ENCODE measurements around the gene FTHL17.

Gene FTHL17

DNA sequence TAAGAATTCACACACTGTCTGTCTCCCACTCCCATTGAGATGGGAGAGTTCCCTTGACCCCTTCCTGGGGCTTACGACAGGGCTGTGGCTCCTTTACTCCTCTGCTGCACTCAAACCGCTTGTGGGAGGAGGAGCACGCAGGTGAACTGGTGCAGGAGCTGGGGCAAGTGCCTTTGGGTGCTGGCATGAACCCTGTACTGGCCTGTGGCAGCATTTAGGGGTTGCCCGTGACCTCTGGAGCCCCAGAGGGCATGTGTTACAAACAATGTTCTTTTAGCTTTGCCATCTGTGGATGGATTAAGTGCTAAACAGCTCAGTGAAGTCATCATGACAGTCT is 21.8 kb upstream of the FTHL17 start:
- Histone ChIP-seq H3K14ac (ENCODE audit: low read length) (no peak overlapping the region), H2BK5ac (ENCODE audit: low read length) (no peak overlapping the region), H3K9ac (ENCODE audit: low read depth, low read length, poor library complexity) (no peak overlapping the region), H3K79me1 (ENCODE audit: low read depth, low read length) (no peaks in the 10 kb centered on the region), H4K91ac (ENCODE audit: low read depth, low read length, poor library complexity) (no peak overlapping the region), H3K4ac (ENCODE audit: low read length) (no peak overlapping the region), H3K27ac (replicated peaks; ENCODE audit: low read length) (no peak overlapping the region), H2BK120ac (ENCODE audit: low read depth, low read length) (no peak overlapping the region), H3K9me3 (replicated peaks in 1 of 2; ENCODE audit: control insufficient read depth in 2 of 2, insufficient read depth in 1 of 2, low read depth in 1 of 2, low read length in 2 of 2) (no peaks in the 10 kb centered on the region), H3K4me3 (ENCODE audit: low read length in 2 of 2) (no peak overlapping the region), H3K27me3 (ENCODE audit: control insufficient read depth in 3 of 3, insufficient read depth in 3 of 3, low read depth in 1 of 3, low read length in 3 of 3) (no peaks in the 10 kb centered on the region), H2AFZ (ENCODE audit: low read length) (no peak overlapping the region), H2AK5ac (ENCODE audit: low read depth, low read length) (no peak overlapping the region), H2BK12ac (ENCODE audit: low read length) (no peak overlapping the region), H4K8ac (ENCODE audit: low read depth, low read length) (no peak overlapping the region), H3K23ac (ENCODE audit: low read depth, low read length, poor library complexity) (no peak overlapping the region), H3K4me1 (ENCODE audit: control insufficient read depth in 2 of 2, insufficient read depth in 1 of 2, low read depth in 1 of 2, low read length in 2 of 2) (peaks cover 0 to 2% of the 10 kb centered on the region in 2 donors), H3K36me3 (replicated peaks in 1 of 2; ENCODE audit: control insufficient read depth in 2 of 2, insufficient read depth in 2 of 2, low read length in 2 of 2) (no peaks in the 10 kb centered on the region), H2BK15ac (ENCODE audit: low read length) (no peak overlapping the region), H3K4me2 (ENCODE audit: insufficient read depth, low read length, poor library complexity, severe bottlenecking) (no peak overlapping the region), H3K18ac (ENCODE audit: low read length) (no peak overlapping the region)
- no CpG with 5 or more reads among the region's 4 CpGs for WGBS, 2 donors (ENCODE audit: extremely low coverage in 2 of 2, insufficient read length in 2 of 2, insufficient replicate concordance in 1 of 2)
- DNase-seq (ENCODE audit: low spot score), result no peak

DNA sequence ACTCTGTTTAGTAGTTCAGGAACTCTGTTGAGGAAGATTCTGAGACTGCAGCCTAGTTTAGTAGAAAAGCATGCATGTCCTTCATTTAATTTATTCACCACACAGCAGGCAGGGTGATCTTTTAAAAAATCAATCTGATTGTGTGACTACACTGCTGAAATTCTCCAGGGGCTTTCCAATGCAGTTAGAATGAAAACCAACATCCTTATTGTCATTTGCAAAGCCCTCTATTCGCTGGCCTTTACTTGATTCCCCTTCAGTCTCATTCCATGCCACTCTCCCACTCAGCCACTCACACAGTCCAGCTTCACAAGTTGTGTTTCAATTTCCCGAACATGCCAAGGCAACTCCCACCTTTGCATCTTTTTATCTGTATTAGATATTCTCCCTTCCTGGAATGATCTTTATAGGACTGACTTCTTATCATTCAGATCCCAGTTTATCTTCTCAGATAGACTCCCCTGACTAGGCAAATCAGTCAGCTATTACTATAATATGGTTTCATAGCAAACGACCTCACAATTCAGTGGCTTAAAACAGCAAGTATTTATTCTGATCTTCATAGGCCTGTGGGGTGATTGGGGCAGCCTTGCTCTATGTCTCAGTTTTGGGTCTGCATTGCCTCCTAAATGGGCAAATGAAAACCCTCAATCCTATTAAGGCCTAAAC is 21.3 kb upstream of the FTHL17 start:
- no CpG with 5 or more reads among the region's 3 CpGs for WGBS, 2 donors (ENCODE audit: extremely low coverage in 2 of 2, insufficient read length in 2 of 2, insufficient replicate concordance in 1 of 2)

DNA sequence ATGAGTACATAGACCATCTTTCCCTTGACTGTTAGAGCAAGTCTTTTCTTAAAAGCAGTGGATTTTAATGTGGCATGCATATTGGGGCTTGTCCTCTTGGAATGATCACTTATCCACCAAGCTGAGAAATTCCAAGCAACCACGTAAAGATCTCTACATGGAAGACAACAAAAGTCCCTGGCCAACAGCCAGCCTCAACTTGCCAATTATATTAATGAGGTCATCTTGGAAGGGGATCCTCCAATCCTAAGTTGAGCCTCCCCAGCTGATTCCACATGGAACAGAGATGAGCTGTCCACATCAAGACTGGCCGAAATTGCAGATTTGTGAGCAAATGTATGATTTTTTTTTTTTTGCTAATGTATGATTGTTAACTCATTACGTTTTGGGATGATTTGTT is 20.6 kb upstream of the FTHL17 start:
- Histone ChIP-seq H3K36me3 (replicated peaks in 1 of 2; ENCODE audit: control insufficient read depth in 2 of 2, insufficient read depth in 2 of 2, low read length in 2 of 2) (no peaks in the 10 kb centered on the region), H3K9me3 (replicated peaks in 1 of 2; ENCODE audit: control insufficient read depth in 2 of 2, insufficient read depth in 1 of 2, low read depth in 1 of 2, low read length in 2 of 2) (no peaks in the 10 kb centered on the region), H2AK5ac (ENCODE audit: low read depth, low read length) (no peak overlapping the region), H2BK15ac (ENCODE audit: low read length) (no peak overlapping the region), H3K4me3 (ENCODE audit: low read length in 2 of 2) (no peak overlapping the region), H3K4me1 (ENCODE audit: control insufficient read depth in 2 of 2, insufficient read depth in 1 of 2, low read depth in 1 of 2, low read length in 2 of 2) (peaks cover 0 to 2% of the 10 kb centered on the region in 2 donors), H3K4ac (ENCODE audit: low read length) (no peak overlapping the region), H2BK12ac (ENCODE audit: low read length) (no peak overlapping the region), H3K9ac (ENCODE audit: low read depth, low read length, poor library complexity) (no peak overlapping the region), H2BK120ac (ENCODE audit: low read depth, low read length) (no peak overlapping the region), H3K14ac (ENCODE audit: low read length) (no peak overlapping the region), H3K18ac (ENCODE audit: low read length) (no peak overlapping the region), H3K23ac (ENCODE audit: low read depth, low read length, poor library complexity) (no peak overlapping the region), H2BK5ac (ENCODE audit: low read length) (no peak overlapping the region), H4K91ac (ENCODE audit: low read depth, low read length, poor library complexity) (no peak overlapping the region), H3K27me3 (ENCODE audit: control insufficient read depth in 3 of 3, insufficient read depth in 3 of 3, low read depth in 1 of 3, low read length in 3 of 3) (no peaks in the 10 kb centered on the region), H3K79me1 (ENCODE audit: low read depth, low read length) (no peaks in the 10 kb centered on the region), H2AFZ (ENCODE audit: low read length) (no peak overlapping the region), H3K27ac (replicated peaks; ENCODE audit: low read length) (no peak overlapping the region), H4K8ac (ENCODE audit: low read depth, low read length) (no peak overlapping the region), H3K4me2 (ENCODE audit: insufficient read depth, low read length, poor library complexity, severe bottlenecking) (no peak overlapping the region)
- DNase-seq (ENCODE audit: low spot score), result no peak
- WGBS, 2 donors (ENCODE audit: extremely low coverage in 2 of 2, insufficient read length in 2 of 2, insufficient replicate concordance in 1 of 2), result no CpG with 5 or more reads among the region's 3 CpGs

More for the DNA sequence above, 21.3 kb upstream of the FTHL17 start:
- no peak for DNase-seq (ENCODE audit: low spot score)
- H3K79me1 ChIP-seq (ENCODE audit: low read depth, low read length), result no peaks in the 10 kb centered on the region
- H3K4ac ChIP-seq (ENCODE audit: low read length), result no peak overlapping the region
- H4K91ac ChIP-seq (ENCODE audit: low read depth, low read length, poor library complexity), result no peak overlapping the region
- no peak overlapping the region for H2AFZ ChIP-seq (ENCODE audit: low read length)
- no peak overlapping the region for H3K23ac ChIP-seq (ENCODE audit: low read depth, low read length, poor library complexity)
- no peak overlapping the region for H2BK120ac ChIP-seq (ENCODE audit: low read depth, low read length)
- no peak overlapping the region for H3K14ac ChIP-seq (ENCODE audit: low read length)
- H3K27me3 ChIP-seq (ENCODE audit: control insufficient read depth in 3 of 3, insufficient read depth in 3 of 3, low read depth in 1 of 3, low read length in 3 of 3), result no peaks in the 10 kb centered on the region
- H3K4me2 ChIP-seq (ENCODE audit: insufficient read depth, low read length, poor library complexity, severe bottlenecking), result no peak overlapping the region
- H2BK5ac ChIP-seq (ENCODE audit: low read length), result no peak overlapping the region
- no peaks in the 10 kb centered on the region for H3K36me3 ChIP-seq (replicated peaks in 1 of 2; ENCODE audit: control insufficient read depth in 2 of 2, insufficient read depth in 2 of 2, low read length in 2 of 2)
- no peak overlapping the region for H2AK5ac ChIP-seq (ENCODE audit: low read depth, low read length)
- H4K8ac ChIP-seq (ENCODE audit: low read depth, low read length), result no peak overlapping the region
- no peak overlapping the region for H3K4me3 ChIP-seq (ENCODE audit: low read length in 2 of 2)
- H3K18ac ChIP-seq (ENCODE audit: low read length), result no peak overlapping the region
- no peak overlapping the region for H3K9ac ChIP-seq (ENCODE audit: low read depth, low read length, poor library complexity)
- no peak overlapping the region for H2BK15ac ChIP-seq (ENCODE audit: low read length)
- H3K9me3 ChIP-seq (replicated peaks in 1 of 2; ENCODE audit: control insufficient read depth in 2 of 2, insufficient read depth in 1 of 2, low read depth in 1 of 2, low read length in 2 of 2), result no peaks in the 10 kb centered on the region
- H3K4me1 ChIP-seq (ENCODE audit: control insufficient read depth in 2 of 2, insufficient read depth in 1 of 2, low read depth in 1 of 2, low read length in 2 of 2), result peaks cover 0 to 2% of the 10 kb centered on the region in 2 donors
- H2BK12ac ChIP-seq (ENCODE audit: low read length), result no peak overlapping the region
- no peak overlapping the region for H3K27ac ChIP-seq (replicated peaks; ENCODE audit: low read length)

DNA sequence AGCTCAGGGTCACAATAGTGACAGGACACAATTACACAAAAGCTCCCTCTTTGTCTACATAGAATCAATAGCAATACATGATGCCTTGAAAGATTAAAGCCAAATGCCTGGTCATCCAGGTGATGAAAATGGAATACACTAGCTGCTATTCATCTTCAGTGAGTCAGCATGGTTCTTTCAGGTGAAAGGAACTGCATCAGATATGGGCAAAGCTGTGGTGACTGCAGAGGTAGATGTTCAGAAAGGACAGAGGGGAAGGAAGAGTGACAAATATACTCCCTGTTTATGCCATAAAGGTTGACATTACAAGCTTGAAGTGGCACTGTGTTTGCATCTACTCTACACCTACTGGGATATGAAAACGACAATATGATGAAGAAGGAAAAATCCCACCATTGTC is 20.0 kb upstream of the FTHL17 start:
- Histone ChIP-seq H2BK120ac (ENCODE audit: low read depth, low read length) (no peak overlapping the region), H3K4ac (ENCODE audit: low read length) (no peak overlapping the region), H3K18ac (ENCODE audit: low read length) (no peak overlapping the region), H3K27ac (replicated peaks; ENCODE audit: low read length) (no peak overlapping the region), H4K91ac (ENCODE audit: low read depth, low read length, poor library complexity) (no peak overlapping the region), H2BK5ac (ENCODE audit: low read length) (no peak overlapping the region), H3K14ac (ENCODE audit: low read length) (no peak overlapping the region), H3K79me1 (ENCODE audit: low read depth, low read length) (no peaks in the 10 kb centered on the region), H3K36me3 (replicated peaks in 1 of 2; ENCODE audit: control insufficient read depth in 2 of 2, insufficient read depth in 2 of 2, low read length in 2 of 2) (no peaks in the 10 kb centered on the region), H3K9ac (ENCODE audit: low read depth, low read length, poor library complexity) (no peak overlapping the region), H2BK15ac (ENCODE audit: low read length) (no peak overlapping the region), H2BK12ac (ENCODE audit: low read length) (no peak overlapping the region), H3K4me2 (ENCODE audit: insufficient read depth, low read length, poor library complexity, severe bottlenecking) (no peak overlapping the region), H4K8ac (ENCODE audit: low read depth, low read length) (no peak overlapping the region), H2AFZ (ENCODE audit: low read length) (no peak overlapping the region), H3K4me3 (ENCODE audit: low read length in 2 of 2) (no peak overlapping the region), H3K23ac (ENCODE audit: low read depth, low read length, poor library complexity) (no peak overlapping the region), H3K9me3 (replicated peaks in 1 of 2; ENCODE audit: control insufficient read depth in 2 of 2, insufficient read depth in 1 of 2, low read depth in 1 of 2, low read length in 2 of 2) (no peaks in the 10 kb centered on the region), H2AK5ac (ENCODE audit: low read depth, low read length) (no peak overlapping the region), H3K4me1 (ENCODE audit: control insufficient read depth in 2 of 2, insufficient read depth in 1 of 2, low read depth in 1 of 2, low read length in 2 of 2) (peaks cover 0 to 2% of the 10 kb centered on the region in 2 donors), H3K27me3 (ENCODE audit: control insufficient read depth in 3 of 3, insufficient read depth in 3 of 3, low read depth in 1 of 3, low read length in 3 of 3) (no peaks in the 10 kb centered on the region)
- WGBS, 2 donors (ENCODE audit: extremely low coverage in 2 of 2, insufficient read length in 2 of 2, insufficient replicate concordance in 1 of 2), result no CpG with 5 or more reads among the region's 1 CpG
- DNase-seq (ENCODE audit: low spot score), result no peak
